Hepatocyte (in vitro differentiated cells): ENCODE measurements around the gene AAR2. TPM values are rescaled to one million over a fixed set of nuclear protein-coding genes. Genes with fewer than 3 reads are reported as not detected.

ENCODE experiments used
- DNase-seq: peaks from one replicate; pipeline ENCODE4 v3.0.0-alpha.2; 2016; ENCODE audit warnings: low spot score
- H2AFZ ChIP-seq: fragments of 200-600 bp; sonication (generic); 2 replicates; pipeline ENCODE4 v1.6.0; 2016; ENCODE audit warnings: antibody characterized with exemption, mild to moderate bottlenecking
- H3K27ac ChIP-seq: fragments of 200-600 bp; sonication (generic); 2 replicates; pipeline ENCODE4 v1.5.1; 2016; ENCODE audit warnings: mild to moderate bottlenecking
- H3K27me3 ChIP-seq: fragments of 200-600 bp; sonication (generic); 2 replicates; pipeline ENCODE4 v1.6.1; 2016
- H3K36me3 ChIP-seq: fragments of 200-600 bp; sonication (generic); replicated peaks from 2 replicates; pipeline ENCODE4 v1.5.1; 2016; ENCODE audit warnings: low read depth; ENCODE audit not compliant: insufficient read depth
- H3K4me1 ChIP-seq: fragments of 200-600 bp; sonication (generic); 2 replicates; pipeline ENCODE4 v1.5.1; 2016; ENCODE audit warnings: mild to moderate bottlenecking, moderate library complexity; ENCODE audit not compliant: insufficient read depth
- H3K4me2 ChIP-seq: fragments of 200-600 bp; sonication (generic); 2 replicates; pipeline ENCODE4 v1.6.0; 2016
- H3K4me3 ChIP-seq: fragments of 200-600 bp; sonication (generic); 2 replicates; pipeline ENCODE4 v1.5.1; 2016; ENCODE audit warnings: mild to moderate bottlenecking
- H3K79me2 ChIP-seq: fragments of 200-600 bp; sonication (generic); 2 replicates; pipeline ENCODE4 v1.6.0; 2017; ENCODE audit warnings: mild to moderate bottlenecking
- H3K9me2 ChIP-seq: fragments of 200-600 bp; sonication (generic); replicated peaks from 2 replicates; pipeline ENCODE4 v1.6.0; 2017; ENCODE audit warnings: mild to moderate bottlenecking; ENCODE audit not compliant: insufficient read depth
- H3K9me3 ChIP-seq: fragments of 200-600 bp; sonication (generic); 2 replicates; pipeline ENCODE4 v1.5.1; 2016; ENCODE audit warnings: low read depth, mild to moderate bottlenecking
- H4K20me1 ChIP-seq: fragments of 200-600 bp; sonication (generic); 2 replicates; pipeline ENCODE4 v1.6.0; 2016; ENCODE audit warnings: mild to moderate bottlenecking; ENCODE audit not compliant: insufficient read depth, poor library complexity, severe bottlenecking
- CTCF ChIP-seq: fragments of 200-600 bp; sonication (generic); IDR thresholded peaks from 2 replicates; pipeline ENCODE4 v1.5.1; 2016; ENCODE audit warnings: antibody characterized with exemption, mild to moderate bottlenecking; ENCODE audit not compliant: poor library complexity
- EZH2 ChIP-seq: fragments of 200-600 bp; sonication (generic); IDR thresholded peaks from 2 replicates; pipeline ENCODE4 v1.6.1; 2016; ENCODE audit warnings: antibody characterized with exemption, mild to moderate bottlenecking, borderline replicate concordance
- EZH2phosphoT487 ChIP-seq: fragments of 200-600 bp; sonication (generic); IDR thresholded peaks from one replicate; pipeline ENCODE4 v1.6.1; 2018; ENCODE audit warnings: antibody characterized with exemption, mild to moderate bottlenecking, low read depth, moderate library complexity; ENCODE audit not compliant: unreplicated experiment, severe bottlenecking
- WGBS: methylation state at CpG from one replicate; pipeline ENCODE4 v1.1.6; 2016; ENCODE audit warnings: low lambda C conversion rate; ENCODE audit errors: missing lambda C conversion rate; 5-methylcytosine and 5-hydroxymethylcytosine counted together
- polyA plus RNA-seq: library from polyadenylated mRNA; unstranded; fragments of >200 nt; fragmentation: Nextera tagmentation; extraction: Ambion mirVana; gene quantifications from 2 replicates; pipeline ENCODE4 v1.2.1, GENCODE V29; 2016
- total RNA-seq: library from RNA; depleted of rRNA; stranded (reverse); fragments of >200 nt; gene quantifications from 2 replicates; pipeline ENCODE4 v1.2.3, GENCODE V29; 2014

Gene AAR2
- total and polyA plus RNA-seq, 2 experiments from 2014 or later = 26.7 to 36.7 TPM

- Histone ChIP-seq H3K9me3 (no peaks in the 10 kb centered on the region), H3K4me3 (no peak overlapping the region), H2AFZ (no peak overlapping the region), H3K9me2 (no peaks in the 10 kb centered on the region), H4K20me1 (no peaks in the 10 kb centered on the region), H3K4me1 (no peaks in the 10 kb centered on the region), H3K79me2 (no peaks in the 10 kb centered on the region), H3K4me2 (no peak overlapping the region), H3K27me3 (no peaks in the 10 kb centered on the region), H3K27ac (no peak overlapping the region), H3K36me3 (no peaks in the 10 kb centered on the region)
- WGBS = 78% methylated on average over 6 of the region's 6 CpGs
- TF ChIP-seq EZH2phosphoT487 (no peak), CTCF (no peak), EZH2 (no peak)
- no peak for DNase-seq
Measured at GRCh38 chr20:36279776-36280175, 43.5 kb downstream of the AAR2 start.

- no peaks in the 10 kb centered on the region for H3K27me3 ChIP-seq
Measured at GRCh38 chr20:36281785-36282380, 45.6 kb downstream of the AAR2 start.

GRCh38 chr20:36284751-36285150 is 48.5 kb downstream of the AAR2 start:
- 87% methylated on average over 5 of the region's 5 CpGs for WGBS
- H3K4me3 ChIP-seq = no peak overlapping the region
- H2AFZ ChIP-seq = no peak overlapping the region
- no peak overlapping the region for H3K27ac ChIP-seq
- no peaks in the 10 kb centered on the region for H3K4me1 ChIP-seq
- DNase-seq = no peak
- H3K79me2 ChIP-seq = no peaks in the 10 kb centered on the region
- no peaks in the 10 kb centered on the region for H3K9me2 ChIP-seq
- H3K9me3 ChIP-seq = no peaks in the 10 kb centered on the region
- H3K36me3 ChIP-seq = no peaks in the 10 kb centered on the region
- H3K27me3 ChIP-seq = no peaks in the 10 kb centered on the region
- TF ChIP-seq CTCF = no peak
- TF ChIP-seq EZH2phosphoT487 = no peak
- TF ChIP-seq EZH2 = no peak
- H4K20me1 ChIP-seq = no peaks in the 10 kb centered on the region
- H3K4me2 ChIP-seq = no peak overlapping the region

More at GRCh38 chr20:36281785-36282380, 45.6 kb downstream of the AAR2 start:
- H3K4me1 ChIP-seq = no peaks in the 10 kb centered on the region
- no peaks in the 10 kb centered on the region for H3K9me2 ChIP-seq
- no peaks in the 10 kb centered on the region for H3K36me3 ChIP-seq
- H4K20me1 ChIP-seq = no peaks in the 10 kb centered on the region
- WGBS = 89% methylated on average over 10 of the region's 10 CpGs
- H3K4me3 ChIP-seq = no peak overlapping the region
- DNase-seq = no peak
- H3K27ac ChIP-seq = no peak overlapping the region
- no peak overlapping the region for H3K4me2 ChIP-seq
- no peak for TF ChIP-seq CTCF
- TF ChIP-seq EZH2 = no peak
- TF ChIP-seq EZH2phosphoT487 = no peak
- no peaks in the 10 kb centered on the region for H3K79me2 ChIP-seq
- H2AFZ ChIP-seq = no peak overlapping the region
- H3K9me3 ChIP-seq = no peaks in the 10 kb centered on the region
